CD4-positive, alpha-beta T cell treated with Interleukin-17A for 4 hours (primary cell): ENCODE measurements around the gene ASB14.
"Not testable (repeated sequence)": the region's sequence is repeated elsewhere in the genome, so short reads cannot be mapped to it uniquely, and the experiment has no call there.

Experiments
- DNase-seq: peaks from one replicate; pipeline ENCODE4 v3.0.0-alpha.2; 2020; ENCODE audit warnings: mixed read lengths

The ASB14 gene

DNA sequence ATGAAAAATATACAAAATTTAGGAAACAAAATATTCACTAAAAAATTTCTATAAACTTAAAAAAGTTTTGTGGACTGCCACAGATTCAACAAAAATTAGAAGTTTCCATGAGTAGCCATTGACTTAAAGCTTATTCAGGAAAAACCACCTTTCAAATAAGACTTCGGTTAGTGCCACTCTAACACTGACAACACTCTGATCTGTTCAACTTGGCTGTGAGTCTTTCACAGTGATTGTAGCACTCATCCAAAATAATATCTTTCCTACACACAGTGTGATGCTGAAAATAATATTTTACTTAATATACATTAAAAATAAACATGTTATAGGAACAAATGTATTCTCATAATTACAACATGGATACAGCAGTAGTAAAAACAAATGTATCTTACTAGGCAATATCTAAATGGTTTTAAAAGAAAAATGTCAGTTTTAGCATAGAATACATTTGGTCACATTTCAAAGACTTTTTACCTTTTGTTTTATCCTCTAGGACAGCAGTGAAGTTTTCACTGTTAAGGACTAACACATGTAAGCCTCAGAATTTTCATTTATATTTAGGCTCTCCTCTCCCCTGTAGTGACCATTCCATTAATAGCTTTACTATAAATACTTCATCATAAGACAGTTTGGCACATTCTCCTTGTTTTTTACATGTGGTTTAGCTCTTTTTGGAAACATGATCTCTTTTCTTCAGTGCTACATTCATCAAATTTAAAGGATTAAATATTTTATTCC is at the start of gene ASB14:
Gene ASB14, minus strand, starts transcription at position 527 of the 738 bp plus-strand sequence. CDS start 652 bp downstream, outside the sequence.
- no peak for DNase-seq

- DNase-seq = not testable (repeated sequence)
Measured at GRCh38 chr3:57339071-57339642, 46.7 kb upstream of the ASB14 start.

GRCh38 chr3:57338272-57339070 is 46.0 kb upstream of the ASB14 start:
- DNase-seq = not testable (repeated sequence)

GRCh38 chr3:57335283-57335938 is 42.9 kb upstream of the ASB14 start:
- no peak for DNase-seq

DNA sequence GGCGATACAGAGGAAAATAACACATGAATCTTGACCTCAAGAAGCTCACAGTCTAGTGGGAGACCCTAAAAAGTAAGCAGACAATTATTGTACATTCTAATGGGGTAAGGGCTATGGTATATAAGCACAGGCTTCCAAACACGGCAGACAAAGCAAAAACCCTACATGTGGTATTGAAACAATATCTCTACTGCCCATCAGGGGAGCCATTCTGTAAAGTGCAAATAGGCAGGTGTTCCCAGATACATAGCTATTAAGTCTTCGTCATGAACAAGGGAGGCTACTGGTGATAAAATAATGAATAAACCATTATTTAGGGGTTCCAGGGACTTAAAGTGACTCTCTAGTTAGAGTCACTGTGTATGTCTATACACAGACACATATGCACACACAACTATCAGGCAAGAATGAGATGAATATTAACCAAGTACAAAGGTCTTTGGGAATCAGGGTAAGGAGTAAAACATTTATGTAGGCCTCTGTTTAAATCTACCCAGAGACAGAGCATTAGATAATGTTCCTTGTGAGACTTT is 38.7 kb upstream of the ASB14 start:
- DNase-seq = no peak

DNA sequence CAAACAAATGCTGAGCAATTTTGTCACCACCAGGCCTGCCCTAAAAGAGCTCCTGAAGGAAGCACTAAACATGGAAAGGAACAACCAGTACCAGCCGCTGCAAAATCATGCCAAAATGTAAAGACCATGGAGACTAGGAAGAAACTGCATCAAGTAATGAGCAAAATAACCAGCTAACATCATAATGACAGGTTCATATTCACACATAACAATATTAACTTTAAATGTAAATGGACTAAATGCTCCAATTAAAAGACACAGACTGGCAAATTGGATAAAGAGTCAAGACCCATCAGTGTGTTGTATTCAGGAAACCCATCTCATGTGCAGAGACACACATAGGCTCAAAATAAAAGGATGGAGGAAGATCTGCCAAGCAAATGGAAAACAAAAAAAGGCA is 34.0 kb upstream of the ASB14 start:
- not testable (repeated sequence) for DNase-seq

DNA sequence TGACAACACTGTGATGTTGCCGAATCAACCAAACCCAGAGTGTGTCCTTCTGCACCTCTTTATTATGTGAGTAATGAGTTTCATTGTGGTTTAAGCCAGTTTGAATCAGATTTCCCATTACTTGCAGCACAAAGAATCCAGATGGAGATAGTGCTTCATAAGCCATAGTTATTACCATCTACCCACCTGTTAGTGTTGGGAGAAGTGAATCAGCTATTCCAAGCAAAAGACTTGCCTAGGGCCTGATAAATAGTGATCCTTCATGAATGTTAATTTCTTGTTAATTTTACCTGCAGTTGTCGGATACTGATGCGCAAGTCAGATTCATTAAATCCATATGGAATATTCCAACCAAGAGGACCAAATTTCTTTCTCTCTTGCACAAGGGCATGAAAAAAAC is 21.7 kb upstream of the ASB14 start:
- no peak for DNase-seq

DNA sequence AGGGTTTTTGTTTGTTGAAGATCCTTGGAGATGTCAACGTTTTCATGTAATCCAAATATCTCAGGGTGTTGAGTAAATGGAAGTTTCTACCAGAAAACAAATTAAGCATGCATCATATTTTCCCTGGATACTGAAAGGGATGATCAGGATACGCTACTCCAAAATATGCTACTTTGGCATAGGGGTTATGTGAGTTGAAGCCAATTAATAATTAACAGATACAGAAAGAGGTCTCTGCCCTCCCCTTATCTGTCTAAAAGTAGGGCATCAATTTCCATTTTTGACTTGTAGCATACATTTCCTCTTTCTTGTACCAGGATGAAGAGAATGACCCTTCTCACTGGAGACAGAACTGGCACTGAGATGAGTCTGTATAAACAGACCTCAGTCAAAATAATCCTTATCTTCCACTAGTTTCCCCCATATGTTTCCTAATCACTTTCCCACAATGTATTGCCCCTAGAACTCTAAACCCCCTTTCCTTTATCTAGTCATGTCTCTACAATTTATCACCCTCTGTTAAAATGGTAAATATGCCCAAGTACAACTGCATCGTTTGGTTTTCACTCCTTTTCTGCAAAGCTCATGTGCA is 17.4 kb upstream of the ASB14 start:
- DNase-seq = no peak

GRCh38 chr3:57303520-57303919 is 11.0 kb upstream of the ASB14 start:
- DNase-seq = not testable (repeated sequence)

GRCh38 chr3:57298041-57298440 is 5.6 kb upstream of the ASB14 start:
- no peak for DNase-seq

GRCh38 chr3:57292897-57293526 is 527 bp upstream of the ASB14 start:
- no peak for DNase-seq

- no peak for DNase-seq
Measured at GRCh38 chr3:57288403-57288802, 4.1 kb downstream of the ASB14 start.

- no peak for DNase-seq
Measured at GRCh38 chr3:57287205-57287604, 5.3 kb downstream of the ASB14 start.

DNA sequence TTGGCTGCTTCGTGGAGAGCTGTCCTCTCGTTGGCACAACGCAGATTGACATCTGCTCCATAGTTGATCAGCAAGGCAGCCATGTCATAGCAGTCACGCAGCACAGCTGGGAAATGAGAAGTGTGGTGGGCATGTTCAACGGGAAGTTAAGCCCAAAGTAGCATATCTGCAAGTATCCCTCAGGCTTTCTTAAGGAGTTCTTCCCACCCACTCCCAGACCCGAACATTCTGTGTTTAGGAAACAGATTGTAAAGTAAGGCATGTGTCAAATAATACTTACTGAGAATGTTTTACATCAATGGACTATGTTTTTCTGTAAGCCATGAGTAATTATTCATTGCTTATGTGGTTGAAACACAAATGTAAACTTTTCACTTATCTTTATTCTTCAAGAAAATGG is 9.2 kb downstream of the ASB14 start:
- no peak for DNase-seq

DNA sequence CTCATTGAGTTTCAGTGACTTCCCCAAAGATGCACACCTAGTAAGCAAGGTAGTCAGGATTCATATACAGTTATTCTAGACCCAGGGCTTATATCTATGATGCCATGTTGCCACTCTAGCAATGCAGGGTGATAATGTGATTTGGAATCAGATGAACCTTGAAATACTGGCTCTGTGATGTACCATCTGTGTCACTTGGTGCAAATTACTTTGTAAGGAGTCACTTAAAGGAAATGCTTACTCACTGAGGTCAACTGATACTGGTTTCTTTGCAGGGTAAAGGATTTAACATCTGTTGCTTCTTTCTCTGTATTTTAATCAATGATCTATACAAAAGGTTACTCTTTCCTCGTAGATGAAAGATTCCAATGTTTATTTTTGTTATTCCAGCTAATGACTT is 10.8 kb downstream of the ASB14 start:
- no peak for DNase-seq

GRCh38 chr3:57279685-57280084 is 12.8 kb downstream of the ASB14 start:
- DNase-seq = no peak

GRCh38 chr3:57278237-57278636 is 14.2 kb downstream of the ASB14 start:
- DNase-seq = no peak

DNA sequence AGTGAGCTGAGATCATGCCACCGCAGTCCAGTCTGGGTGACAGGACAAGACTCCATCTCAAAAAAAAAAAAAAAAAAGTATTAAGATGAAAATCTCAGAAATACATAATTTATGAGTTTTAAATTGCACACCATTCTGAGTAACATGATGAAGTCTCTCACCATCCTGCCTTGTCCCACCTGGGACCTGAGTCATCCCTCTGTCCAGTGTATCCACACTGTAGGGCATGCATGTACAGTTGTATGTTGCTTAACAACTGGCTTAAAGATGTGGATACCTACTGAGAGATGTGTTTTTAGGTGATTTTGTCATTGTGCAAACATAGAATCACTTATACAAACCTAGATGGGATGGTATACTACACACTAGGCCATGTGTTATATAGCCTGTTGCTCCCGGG is 17.1 kb downstream of the ASB14 start:
- no peak for DNase-seq

DNA sequence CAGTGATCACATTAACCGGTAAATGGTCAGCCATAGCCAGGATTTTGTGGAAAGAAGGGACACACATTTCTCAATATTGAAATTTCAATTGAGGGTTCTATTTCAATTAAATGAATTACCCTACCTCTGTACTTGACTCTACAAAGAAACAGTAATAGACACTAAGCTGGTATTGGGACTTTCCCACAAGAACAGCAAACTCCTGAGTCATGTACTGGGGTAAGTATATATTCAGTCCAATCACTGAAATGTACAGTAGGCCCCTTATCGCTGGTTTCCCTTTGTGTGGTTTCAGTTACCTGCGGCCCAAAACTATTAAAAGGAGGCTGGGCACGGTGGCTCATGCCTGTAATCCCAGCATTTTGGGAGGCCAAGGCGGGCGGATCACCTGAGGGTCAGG is 17.6 kb downstream of the ASB14 start:
- no peak for DNase-seq

DNA sequence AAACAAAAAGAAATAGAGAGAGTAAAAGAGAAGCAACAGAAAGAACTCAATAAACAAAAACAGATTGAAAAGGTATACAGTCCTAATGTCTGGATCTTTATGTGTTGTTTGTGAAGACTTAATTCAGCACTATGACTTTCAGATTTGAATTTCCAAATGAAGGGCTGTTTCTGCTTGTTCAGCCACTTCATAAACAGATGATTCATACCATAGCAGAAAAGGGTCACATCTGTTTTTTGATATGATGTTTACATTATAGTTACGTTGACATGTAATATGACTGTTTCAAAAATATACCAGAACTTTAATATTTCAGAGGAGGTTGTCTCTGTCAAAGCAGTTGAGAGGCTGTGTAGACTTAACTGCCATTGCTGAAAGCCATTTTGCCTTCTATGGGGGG is 24.1 kb downstream of the ASB14 start:
- no peak for DNase-seq

- DNase-seq = no peak
Measured at GRCh38 chr3:57261929-57262328, 30.6 kb downstream of the ASB14 start.

GRCh38 chr3:57261119-57261518 is 31.4 kb downstream of the ASB14 start:
- no peak for DNase-seq
